SKM-1 treated with dmso at 0.1 percent for 144 hours (cell line): ENCODE data around the gene AGAP1.

ENCODE experiments used
- DNase-seq: peaks from one replicate; lab custom pipeline; 2025; ENCODE audit not compliant: unreplicated experiment; lab: John Stamatoyannopoulos, UW

Gene AGAP1

DNA sequence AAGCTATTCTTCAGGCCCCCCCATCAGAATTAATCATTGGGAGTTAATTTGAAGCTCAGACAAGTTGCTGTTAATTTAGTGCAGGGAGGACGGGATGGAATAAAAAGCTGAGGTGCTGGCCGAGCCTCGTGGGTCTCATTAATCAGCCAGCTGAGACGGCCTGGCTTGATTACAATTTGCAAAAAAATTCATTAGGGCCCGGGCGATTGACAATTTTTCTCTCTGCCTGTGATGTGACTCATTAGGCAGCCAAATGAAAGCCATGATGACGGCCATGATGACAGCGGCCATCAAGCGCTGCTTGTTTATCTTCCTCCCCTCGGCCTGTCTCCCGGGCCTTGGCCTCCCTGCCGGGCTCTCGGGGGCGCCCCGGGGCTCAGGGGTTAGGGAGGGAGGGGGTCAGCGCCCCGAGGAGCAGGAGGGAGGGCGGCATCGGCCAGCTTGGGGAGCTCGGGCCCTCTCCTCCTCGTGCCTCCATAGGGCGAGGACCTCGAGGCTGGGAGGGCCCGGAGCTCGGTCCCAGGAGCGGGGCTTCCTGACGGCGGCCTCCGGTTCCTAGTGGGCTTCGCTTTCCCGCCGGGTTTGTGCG, 669.1 kb downstream of the AGAP1 start:
- DNase-seq = no peak

DNA sequence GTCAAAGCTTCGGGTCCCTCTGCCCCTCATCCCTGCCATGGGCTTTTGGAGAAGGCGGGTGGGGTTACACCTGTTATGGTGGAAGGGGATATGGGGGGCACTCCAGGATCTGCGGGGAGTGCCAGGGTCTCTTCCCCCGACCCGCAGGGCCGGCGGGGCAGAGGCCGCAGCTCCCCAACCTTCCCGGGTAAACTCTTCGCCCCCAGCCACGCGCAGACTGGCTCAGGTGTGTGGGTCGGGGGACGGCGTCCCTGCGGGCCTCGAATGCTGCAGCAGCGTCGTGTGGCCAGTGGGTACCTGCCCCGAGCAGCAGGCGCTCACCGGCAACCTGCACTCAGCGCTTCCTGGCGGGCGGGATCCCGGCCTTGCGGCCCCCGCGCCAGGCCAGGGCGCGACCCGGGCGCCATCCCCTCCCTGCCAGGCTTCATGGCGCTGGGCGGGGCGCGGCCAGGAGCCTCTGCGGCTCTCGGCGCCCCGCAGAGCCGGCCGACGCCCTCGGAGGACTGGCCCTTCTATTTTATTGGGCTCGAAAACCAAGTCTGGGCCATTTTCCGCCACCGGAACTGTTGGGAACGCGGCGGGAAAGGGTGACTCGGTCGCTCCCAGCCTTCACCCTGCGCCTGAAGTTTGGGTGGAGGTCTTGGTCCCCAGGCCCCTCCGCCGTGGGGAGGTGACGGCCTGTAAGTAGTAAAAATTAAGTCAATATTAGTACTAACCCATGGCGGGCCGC, 669.8 kb downstream of the AGAP1 start:
- no peak for DNase-seq

DNA sequence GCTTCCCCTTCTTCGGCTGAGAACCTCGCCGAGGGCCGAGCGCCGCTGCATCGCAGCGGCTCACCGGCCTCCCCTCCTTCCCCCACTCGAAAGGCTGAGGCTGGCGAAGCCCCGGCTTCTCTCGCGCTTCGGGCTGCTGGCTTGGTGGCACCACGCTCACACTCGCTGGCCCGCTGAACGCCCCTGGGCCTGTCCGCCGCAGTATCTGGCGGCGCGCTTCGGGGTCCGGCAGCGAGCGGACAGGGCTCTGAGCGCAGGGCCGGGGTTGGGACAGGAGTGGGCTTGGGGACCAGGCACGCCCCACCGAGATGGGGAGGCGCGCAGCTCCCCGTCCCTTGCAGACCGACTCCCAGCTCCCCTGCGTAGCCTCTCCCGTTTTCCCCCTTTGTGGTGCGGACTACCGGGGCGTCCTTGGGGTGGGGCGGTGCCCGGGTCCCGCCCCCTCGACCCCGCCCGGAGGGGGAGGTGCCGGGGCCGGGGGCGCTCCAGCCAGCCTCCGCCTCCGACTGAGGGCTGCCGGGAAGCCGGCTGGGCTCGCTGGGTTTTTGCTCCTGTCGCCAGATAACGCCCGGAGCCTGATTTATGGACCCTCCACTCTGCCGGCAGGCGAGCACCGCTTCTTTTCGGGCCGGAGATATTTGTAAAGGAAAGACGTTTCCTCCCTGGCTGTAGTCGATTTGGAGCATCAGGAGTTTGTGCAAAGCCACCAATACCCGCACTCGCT, 670.5 kb downstream of the AGAP1 start:
- no peak for DNase-seq

DNA sequence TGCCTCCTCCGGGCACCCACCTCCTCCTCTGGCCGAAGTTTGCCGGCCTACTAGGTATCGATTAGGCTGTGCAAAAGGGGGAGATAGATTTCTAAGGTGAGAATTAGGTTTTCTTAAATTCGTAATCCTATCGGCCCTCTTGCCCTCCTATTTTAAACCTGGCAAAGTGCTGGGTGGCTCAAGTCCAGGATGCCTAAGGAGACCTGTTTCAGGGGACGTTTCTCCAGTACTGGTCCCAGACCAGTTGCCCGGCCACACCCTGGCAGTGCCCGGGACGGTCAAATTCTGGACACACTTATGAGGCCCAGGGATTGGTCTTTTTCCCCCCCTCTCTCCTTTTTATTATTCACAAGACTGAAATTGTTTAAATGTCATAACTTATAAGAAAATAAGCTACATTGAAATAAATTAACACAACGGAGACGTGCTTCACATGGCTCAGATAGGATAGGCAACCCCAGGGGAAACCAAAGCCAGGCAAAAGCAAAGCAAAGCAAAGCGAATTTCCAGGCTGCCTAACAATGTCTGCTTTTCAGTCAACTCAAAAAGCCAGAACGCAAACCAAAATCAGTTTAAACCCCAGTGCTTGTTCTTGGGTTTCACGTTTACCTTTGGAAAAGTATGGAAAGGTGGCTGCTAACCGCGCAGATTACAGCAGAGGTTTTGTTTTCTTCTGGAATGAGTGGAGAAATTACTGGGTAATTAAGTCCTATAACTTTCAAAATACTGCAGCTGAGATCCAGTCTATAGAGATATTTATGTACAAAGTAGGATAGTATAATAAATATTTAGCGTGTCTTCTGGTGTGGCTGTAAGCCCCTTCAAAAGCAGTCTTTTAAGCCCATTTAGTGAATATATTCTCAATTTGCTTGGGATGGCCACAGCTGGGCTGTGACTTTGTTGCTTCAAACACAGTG, 671.3 kb downstream of the AGAP1 start:
- no peak for DNase-seq

DNA sequence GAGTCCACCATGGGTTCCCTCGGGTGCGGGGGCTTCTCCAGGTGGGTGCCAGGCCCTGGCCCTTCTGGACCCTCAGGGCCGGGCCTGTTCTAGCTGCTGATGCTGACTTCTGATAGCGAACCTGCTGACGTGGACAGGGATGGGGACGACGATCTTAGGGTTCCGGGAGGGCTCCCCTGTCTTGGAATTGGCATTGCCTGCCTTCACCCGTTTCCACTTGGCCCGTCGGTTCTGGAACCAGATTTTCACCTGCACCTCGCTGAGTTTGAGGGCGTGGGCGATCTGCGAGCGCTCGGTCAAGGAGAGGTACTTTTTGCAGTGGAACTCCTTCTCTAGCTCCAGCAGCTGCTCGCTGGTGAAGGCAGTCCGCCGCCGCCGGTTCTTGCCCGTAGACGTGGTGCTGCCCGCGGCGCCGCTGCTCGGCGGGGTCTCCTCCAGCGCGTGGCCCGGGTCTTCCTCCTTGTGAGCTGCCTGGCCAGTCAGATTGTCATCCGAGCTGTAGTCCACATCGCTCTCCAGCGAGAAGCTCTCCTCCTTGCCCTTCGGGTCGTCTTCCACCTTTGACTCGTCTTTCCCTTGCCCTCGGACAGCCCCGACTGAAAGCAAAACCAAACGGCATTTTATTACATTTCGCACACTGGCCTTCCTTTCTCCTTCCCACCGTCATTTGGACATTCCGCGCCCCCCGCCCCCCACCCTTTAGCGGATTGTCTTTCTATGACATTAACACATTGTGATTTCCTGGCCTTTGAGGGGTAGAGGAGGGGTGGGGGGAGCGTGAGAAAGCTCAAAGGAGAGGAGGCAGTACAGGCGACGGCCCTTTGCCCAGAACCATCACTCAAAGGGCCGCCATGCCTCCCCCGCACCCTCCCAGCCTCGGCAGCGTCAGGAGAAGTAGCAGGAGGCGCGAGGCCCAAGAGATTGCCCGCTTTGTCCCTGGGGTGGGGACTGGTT, 672.3 kb downstream of the AGAP1 start:
- DNase-seq = no peak

DNA sequence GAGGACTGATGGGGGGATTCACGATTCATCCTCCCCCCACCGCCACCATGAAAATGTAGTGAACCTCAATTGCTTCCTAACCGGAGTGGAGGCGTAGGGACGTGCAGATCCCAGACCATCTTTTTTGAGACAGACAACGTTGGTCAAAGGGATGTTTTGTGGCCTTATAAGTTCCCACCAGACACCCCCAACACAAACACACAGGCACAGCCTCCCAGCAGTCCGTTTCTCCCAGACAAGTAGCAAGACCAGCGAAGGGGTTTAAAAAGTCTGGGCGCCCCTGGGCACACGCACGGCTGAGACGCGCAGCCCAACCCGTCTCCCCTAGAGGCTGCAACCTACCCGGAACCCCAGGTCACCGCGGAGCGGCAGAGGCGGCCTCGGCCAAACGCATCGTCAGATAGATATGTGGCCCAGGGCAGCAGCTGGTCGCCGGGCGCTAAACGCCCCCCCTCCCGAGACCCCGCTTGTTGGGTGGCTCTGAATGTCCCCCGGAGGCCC, 673.0 kb downstream of the AGAP1 start:
- DNase-seq = no peak

DNA sequence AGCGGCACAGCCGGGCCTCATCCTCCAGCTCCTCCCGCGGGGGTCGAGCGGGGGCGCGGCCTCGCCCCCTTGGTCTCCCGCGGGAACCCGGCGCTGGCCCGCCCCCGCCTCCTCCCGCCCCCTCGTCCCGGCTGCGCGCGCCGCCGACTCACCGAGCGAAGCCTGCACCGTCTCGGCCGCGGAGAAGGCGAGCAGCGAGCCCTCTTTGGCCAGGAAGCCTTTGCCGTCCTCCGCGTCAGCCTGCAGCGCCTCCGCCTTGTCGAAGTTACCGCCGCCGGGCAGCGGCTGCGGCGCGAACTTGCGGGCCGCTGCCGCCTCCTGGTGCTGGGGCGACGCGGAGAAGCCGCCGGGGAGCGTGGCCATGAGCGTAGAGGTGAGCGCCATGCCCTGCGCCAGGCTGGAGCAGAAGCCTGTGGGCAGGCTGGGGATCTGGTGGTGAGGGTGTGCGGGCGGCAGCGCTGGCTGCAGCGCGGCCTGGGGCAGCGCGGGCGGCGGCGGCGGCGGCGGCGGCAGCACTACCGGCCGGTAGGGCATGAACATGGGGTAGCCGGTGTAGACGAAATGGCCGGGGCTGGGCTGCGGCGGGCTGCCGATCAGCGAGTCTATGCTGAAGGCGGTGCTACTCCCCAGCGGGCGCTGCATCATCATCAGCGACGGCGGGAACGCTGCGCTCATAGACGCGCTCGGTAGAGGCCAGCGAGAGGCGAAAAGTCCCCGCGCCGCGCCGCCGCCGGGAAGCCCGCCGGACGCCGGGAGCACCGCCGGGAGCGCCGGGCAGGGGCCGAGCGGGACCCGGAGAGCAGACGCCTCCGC, 673.7 kb downstream of the AGAP1 start:
- DNase-seq = no peak

DNA sequence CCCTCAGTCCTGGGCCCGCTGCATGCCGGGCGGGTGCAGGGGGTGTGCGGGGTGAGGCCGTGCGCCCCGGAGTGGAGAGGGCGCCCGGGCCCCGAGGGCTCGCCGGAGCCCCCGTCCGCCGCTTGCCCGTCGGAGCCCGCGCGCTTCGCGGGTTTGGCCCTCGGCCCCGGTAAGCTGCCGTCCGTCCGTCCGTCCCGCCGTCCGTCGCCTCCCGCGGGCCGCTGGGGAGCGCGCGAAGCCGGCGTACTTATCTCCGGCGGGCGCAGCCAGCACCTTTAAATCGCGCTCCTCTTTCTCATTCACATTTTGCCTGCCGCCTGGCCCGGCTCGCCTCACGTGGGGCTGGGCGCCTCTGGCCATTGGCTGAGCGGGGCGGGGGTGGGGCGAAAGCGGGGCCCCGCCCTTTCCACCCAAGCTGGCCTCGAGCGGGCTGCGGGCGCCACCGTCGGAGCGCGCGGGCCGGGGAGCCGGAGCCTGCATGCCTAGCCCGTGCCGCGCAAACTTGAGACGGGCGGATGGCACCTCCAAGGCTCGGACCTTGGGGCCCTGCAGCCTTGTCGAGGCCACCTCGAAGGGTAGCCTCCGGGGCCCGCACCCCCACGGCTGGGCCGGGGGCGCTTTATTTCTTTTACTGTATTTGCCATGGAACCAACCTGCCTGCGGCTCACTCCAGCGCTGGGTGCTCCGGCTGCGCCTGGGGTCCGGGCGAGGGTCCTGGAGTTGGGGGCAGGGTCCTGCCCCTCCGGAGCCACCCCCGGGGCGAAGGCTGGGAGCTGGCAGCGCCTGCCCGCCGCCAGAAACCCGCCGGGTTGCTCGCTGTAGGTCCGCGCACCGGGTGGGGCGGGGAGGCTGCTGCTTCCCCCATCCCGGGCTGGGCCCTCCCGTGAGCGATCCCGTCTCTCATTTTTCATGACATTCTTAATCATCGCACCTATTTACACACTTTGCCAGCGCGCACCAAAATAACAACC, 674.6 kb downstream of the AGAP1 start, which contains the start of gene GBX2:
Gene GBX2, minus strand, starts transcription at position 277 of the 971 bp plus-strand sequence. CDS start 415 bp downstream, outside the sequence.
- DNase-seq = no peak

DNA sequence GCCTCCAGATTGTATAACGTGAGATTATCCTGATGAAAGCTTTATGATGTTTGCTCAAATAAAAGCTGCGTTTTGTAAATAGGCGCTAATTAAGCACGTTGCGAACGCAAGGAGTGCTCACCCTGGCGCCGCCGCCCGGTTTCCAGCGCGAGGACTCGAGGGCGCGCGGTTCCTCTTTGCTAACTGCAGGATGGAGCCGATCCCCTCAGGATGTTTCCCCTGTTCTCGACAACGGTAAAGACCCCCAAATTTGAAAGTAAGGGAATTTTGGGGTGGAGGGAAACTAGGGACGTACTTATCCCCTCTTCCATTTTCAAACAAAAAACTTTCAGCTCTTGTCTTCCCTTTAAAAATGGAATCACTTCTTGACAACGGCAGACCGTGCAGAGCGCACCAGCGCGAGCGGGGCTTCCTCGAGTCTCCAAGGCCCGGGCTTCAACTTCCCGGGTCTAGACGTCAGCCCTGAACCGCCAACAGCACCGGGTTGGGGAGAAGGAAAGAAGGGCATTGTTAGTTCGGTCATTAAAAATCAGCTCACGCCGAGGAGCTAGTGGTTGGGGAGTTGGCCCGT, 675.4 kb downstream of the AGAP1 start:
- no peak for DNase-seq

DNA sequence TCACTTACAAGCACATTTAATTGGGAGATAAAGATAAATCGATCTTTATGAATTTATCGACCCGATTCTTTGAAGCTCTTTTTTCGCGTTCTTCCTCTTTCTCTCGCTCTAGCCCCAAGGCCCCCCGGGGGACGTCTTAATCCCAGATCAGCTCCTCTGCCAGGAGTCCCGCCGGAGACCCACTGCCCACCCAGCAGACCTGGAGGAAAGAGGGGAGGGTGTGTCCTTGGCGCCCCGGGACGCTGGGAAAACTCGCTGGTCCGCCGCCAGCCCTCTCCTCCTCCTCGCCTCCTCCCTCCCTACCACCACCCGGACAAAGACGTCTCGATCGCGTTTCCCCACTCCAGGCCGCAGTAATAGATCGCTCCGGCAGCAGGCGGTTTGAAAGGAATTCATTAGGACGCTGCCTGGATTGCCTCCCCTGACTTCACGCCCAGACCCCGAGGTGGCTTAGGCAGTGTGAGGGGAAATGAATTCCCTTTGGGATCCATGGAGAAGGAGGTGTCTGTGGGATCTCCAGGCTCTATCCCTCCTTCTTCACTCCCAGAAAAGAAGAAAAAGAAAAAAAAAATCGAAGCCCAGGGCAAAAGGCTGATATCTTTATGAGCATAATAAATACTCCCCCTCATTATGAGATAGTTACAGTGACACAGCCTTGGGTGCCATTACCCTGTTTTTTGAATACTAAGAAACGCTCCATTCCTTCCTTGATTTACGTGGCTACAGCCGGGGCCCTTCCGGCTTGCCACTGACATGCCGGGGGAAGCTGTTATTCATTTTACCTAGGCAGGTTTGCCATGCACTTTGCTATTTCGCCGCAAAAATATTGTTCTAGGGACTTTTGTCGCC, 676.1 kb downstream of the AGAP1 start:
- no peak for DNase-seq

DNA sequence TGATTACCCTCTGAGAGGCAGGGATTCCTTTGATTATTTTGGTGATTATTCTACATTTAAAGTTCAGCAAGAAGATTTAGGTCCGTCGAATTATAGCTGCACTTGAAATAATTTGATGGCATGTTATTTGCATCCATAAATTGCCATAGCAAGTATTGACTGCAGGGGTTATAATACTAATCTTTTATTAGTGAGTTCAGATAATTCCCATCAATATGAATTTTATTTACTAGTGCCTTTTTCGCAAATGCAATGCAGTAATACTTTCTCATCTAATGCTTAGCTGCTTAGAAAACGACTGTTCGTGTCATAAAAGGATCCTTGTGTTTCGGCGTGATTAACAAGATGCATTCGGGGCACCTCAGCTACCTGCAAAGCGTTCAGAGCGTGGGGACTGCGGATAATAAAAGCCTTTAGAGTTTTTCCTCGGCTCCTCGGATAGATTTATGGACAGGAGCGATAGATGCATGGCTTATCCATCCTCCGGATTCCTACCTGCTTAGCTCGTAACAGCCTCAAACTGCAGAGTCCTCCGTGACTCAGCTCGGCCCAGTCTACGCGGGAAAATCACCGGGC, 676.8 kb downstream of the AGAP1 start:
- DNase-seq = no peak

DNA sequence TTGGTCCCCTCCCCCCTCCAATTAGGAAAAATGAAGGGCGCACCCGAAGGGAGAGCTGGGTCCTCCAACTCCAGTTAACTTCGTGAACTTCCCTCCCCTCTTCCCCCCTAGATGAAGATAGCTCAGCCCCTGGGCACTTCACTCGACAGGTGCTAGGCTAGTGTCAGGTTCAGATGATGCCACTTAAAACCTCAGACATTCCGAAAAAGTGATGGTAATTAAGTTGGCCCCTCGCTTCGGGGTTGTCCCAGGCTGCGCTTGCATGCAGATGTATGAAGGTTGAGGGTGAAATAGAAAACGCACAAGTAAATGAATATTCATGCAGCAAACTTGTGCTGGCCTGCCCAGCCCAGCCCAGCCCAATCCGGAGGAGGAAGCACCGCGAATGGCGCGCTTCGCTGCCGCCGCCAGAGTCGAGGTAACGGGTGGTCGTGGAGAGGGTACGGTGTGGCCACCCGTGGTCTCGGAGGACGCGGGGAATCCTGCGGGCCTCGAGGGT, 677.4 kb downstream of the AGAP1 start:
- no peak for DNase-seq

DNA sequence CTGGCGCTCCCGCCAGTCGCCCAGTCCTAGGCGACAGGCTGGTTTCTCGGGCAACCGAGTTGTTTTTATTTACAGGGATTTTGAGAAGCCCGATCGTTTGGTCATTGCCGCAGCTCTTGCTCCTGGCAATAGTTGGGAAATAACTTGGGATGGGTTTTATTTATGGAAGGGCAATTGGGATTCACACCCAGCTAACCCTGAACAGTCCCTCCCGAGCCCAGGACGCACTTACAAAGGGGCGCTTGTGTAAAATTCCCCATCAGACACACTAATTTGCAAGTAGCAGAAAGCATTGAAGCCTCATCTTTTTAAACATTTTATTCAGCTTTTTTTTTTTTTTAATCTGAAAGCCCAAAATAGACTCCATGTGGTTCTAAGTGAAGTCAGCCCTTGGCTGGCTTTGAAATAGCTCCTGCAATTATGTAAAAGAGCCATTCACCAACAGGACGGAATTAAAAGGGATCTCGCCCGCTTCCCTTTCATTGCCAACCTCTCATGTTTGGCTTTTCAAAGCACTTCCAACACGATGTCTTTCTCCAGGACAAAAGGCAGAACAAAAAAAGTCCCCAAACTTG, 677.9 kb downstream of the AGAP1 start:
- DNase-seq = no peak

DNA sequence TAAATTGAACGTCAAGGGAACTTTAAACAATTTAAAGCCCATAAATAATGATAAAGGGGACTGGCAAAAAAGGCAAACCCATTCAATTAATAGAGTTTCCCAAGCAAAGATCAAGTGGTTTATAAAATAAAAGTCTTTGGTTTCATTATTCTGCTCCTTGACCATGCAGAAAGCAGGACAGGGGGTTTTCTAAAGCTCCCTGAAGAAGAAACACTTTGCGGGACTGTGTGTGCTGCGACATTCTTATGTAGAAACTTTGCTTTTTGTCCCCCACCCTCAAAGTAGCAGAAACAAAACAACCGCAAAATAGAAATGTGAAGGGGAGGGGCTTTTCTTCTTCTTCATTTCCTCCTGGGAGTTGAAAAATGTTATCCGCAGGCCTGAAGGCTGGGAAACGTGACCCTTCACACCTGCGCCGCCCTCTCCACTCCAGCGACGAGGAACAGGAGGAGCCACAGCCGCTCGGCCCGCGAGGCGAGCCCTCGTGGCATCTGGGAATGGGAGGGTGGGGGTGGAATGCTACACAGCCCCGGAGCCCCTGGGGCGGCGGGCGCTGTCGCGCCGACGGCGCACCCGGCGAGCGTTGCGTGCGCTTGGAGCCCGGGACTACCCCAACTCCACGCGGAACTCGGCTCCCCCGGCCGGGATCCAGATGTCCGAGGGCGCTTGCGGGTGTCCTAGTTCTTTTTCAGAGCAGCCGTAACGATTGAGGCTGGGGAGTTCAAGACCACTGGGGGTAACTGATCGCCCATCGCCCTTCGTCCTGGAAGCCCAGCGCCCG, 678.6 kb downstream of the AGAP1 start:
- no peak for DNase-seq
